H1 (cell line): ENCODE measurements around the gene RBP5. TPM values are rescaled to one million over a fixed set of nuclear protein-coding genes. Genes with fewer than 3 reads are reported as not detected.
A peak's percentile ranks its signal among the peaks of the same experiment; 100 is the strongest.

ENCODE experiments used
- BCL11A ChIP-seq, 2 experiments: IDR thresholded peaks; one replicate each; pipeline ENCODE4 v1.6.1; 2011; ENCODE audit warnings: low read depth in 2 of 2, low read length in 2 of 2, mild to moderate bottlenecking in 2 of 2
- CEBPB ChIP-seq: IDR thresholded peaks from 2 replicates; pipeline ENCODE4 v1.6.1; 2012; ENCODE audit warnings: low read depth, low read length
- CHD1 ChIP-seq: IDR thresholded peaks from 2 replicates; pipeline ENCODE4 v1.6.1; 2012; ENCODE audit warnings: low read depth, low read length, improper control_type of control experiment
- CHD7 ChIP-seq: fragments of 300-600 bp; sonication (generic); IDR thresholded peaks from 2 replicates; pipeline ENCODE4 v1.7.1; 2012; ENCODE audit warnings: low read length, moderate library complexity, mild to moderate bottlenecking, inconsistent platforms; ENCODE audit not compliant: insufficient replicate concordance
- EZH2 ChIP-seq: fragments of 200-600 bp; sonication (generic); IDR thresholded peaks from 2 replicates; pipeline ENCODE4 v1.7.1; 2012; ENCODE audit warnings: low read depth, mild to moderate bottlenecking, moderate library complexity, low read length, inconsistent platforms; ENCODE audit not compliant: severe bottlenecking
- POLR2A ChIP-seq, 2 experiments: IDR thresholded peaks; 1 replicate in 1 of 2; 2 replicates in 1 of 2; pipeline ENCODE4 v1.6.1; 2011; ENCODE audit warnings: low read depth in 2 of 2, low read length in 2 of 2, mild to moderate bottlenecking in 2 of 2; ENCODE audit errors: control extremely low read depth in 1 of 2
- RAD21 ChIP-seq, 2 experiments: IDR thresholded peaks in 1 of 2; conservative IDR thresholded peaks in 1 of 2; 2 replicates each; pipeline ENCODE4 v1.6.1; 2011; ENCODE audit warnings: low read depth in 2 of 2, low read length in 2 of 2, improper control_type of control experiment in 1 of 2, inconsistent platforms in 1 of 2, mild to moderate bottlenecking in 1 of 2, moderate library complexity in 1 of 2
- SIN3A ChIP-seq, 2 experiments: IDR thresholded peaks in 1 of 2; conservative IDR thresholded peaks in 1 of 2; 2 replicates each; pipeline ENCODE4 v1.6.1; 2011 to 2012; ENCODE audit warnings: low read length in 2 of 2, improper control_type of control experiment in 1 of 2, low read depth in 1 of 2, mild to moderate bottlenecking in 1 of 2
- TAF1 ChIP-seq: IDR thresholded peaks from 2 replicates; pipeline ENCODE4 v1.6.1; 2011; ENCODE audit warnings: mild to moderate bottlenecking, low read depth, low read length
- YY1 ChIP-seq: IDR thresholded peaks from 2 replicates; pipeline ENCODE4 v1.6.1; 2011; ENCODE audit warnings: low read depth, mild to moderate bottlenecking, low read length
- polyA plus RNA-seq, 7 experiments: library from polyadenylated mRNA; depleted of rRNA in 3 of 7; stranded (reverse) in 5 of 7; unstranded in 2 of 7; fragments of >200 nt in 5 of 7; fragments of 200-250 nt in 2 of 7; gene quantifications; 1 replicate in 5 of 7; 2 replicates in 1 of 7; 4 replicates in 1 of 7; pipeline versions ENCODE4 v1.2.1 to v1.2.3, GENCODE V29; 2011 to 2013; ENCODE audit warnings: missing spikeins in 2 of 7, mixed read lengths in 2 of 7
- total RNA-seq: library from RNA; stranded (reverse); fragmentation: NEBNext Ultra II Directional; extraction: Animal tissue kit (Norgen Biotek cat#: 25700); gene quantifications from 2 replicates; pipeline ENCODE4 v1.2.1, GENCODE V29; 2021

Gene RBP5
- total and polyA plus RNA-seq, 2 of the 8 experiments (the other 6 are each of a cell fraction or from before 2014, with no cell fraction given), result 1.2 to 1.9 TPM

- TF ChIP-seq CHD7, result no peak
- peak; percentile 66 to 79 for TF ChIP-seq RAD21 (IDR thresholded peaks at IDR 0.05 in 1 of 2, conservative IDR thresholded peaks at IDR 0.05 in 1 of 2; ENCODE audit: low read depth in 2 of 2, low read length in 2 of 2)
- TF ChIP-seq CHD1, result no peak
- 0 out of 3 replicates have a peak, but pooled peaks of 1 of the 2 experiments have one; percentile 3 for TF ChIP-seq POLR2A (IDR thresholded peaks at IDR 0.05; ENCODE audit: control extremely low read depth in 1 of 2, low read depth in 2 of 2, low read length in 2 of 2)
- no peak for TF ChIP-seq BCL11A (IDR thresholded peaks at IDR 0.05; ENCODE audit: low read depth in 2 of 2, low read length in 2 of 2)
- peak; percentile 37; the same call in 1 of the 2 replicates for TF ChIP-seq YY1
- peak; percentile 33 to 36; a peak in 1 of 4 replicates for TF ChIP-seq SIN3A (conservative IDR thresholded peaks at IDR 0.05 in 1 of 2, IDR thresholded peaks at IDR 0.05 in 1 of 2; ENCODE audit: low read depth in 1 of 2, low read length in 2 of 2)
- no peak for TF ChIP-seq EZH2
- TF ChIP-seq TAF1, result peak; percentile 37; the same call in 1 of the 2 replicates
- TF ChIP-seq CEBPB, result peak; percentile 98
These were observed 19.7 kb downstream of the RBP5 start, which contains the start of gene C1RL (continued) for GRCh38 chr12:7108796-7109571.
